ENCODE measurements around the gene RIC1. TPM values are rescaled to one million over a fixed set of nuclear protein-coding genes. Genes with fewer than 3 reads are reported as not detected.

Gene RIC1
- total and polyA plus RNA-seq, 2 of the 8 experiments (the other 6 are each of a cell fraction or from before 2014, with no cell fraction given), result 10.7 to 24.5 TPM

DNA sequence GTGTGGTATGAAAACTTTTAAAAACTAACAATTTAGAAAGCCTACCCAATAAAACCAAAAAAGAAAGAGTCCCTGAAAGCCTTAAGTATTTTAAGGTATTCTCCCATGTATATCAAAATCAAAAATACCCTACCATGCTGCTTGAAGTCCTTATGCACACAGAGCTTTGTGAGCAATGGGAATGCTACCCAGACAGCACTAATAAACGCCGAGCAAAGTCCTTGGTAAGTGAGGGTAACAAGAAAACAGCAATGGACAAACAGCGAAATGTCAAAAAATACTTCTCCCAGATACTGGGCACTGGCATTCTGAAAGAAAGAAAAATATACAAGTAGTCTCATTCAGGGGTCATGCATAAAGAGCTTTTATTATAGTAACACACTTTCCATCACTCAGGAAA lies 176.6 kb downstream of the RIC1 start:
- Histone ChIP-seq H3K36me3 (ENCODE audit: control insufficient read depth in 2 of 4, insufficient read depth in 4 of 4, low read length in 3 of 4) (peaks cover 0 to 4% (median 0%) of the 10 kb centered on the region in 4 experiments; a peak in 3 of 8 replicates), H2BK20ac (ENCODE audit: low read length) (no peak overlapping the region), H3K9ac (replicated peaks in 1 of 4; ENCODE audit: extremely low read depth in 1 of 4, low read depth in 3 of 4, low read length in 3 of 4) (no peak overlapping the region), H3K4me1 (replicated peaks in 1 of 4; ENCODE audit: control insufficient read depth in 3 of 4, insufficient read depth in 4 of 4, low read length in 3 of 4) (no peaks in the 10 kb centered on the region), H3K27me3 (replicated peaks in 1 of 4; ENCODE audit: control insufficient read depth in 3 of 4, extremely low read depth in 1 of 4, insufficient read depth in 3 of 4, low read length in 3 of 4) (no peaks in the 10 kb centered on the region), H3K14ac (ENCODE audit: insufficient read length) (no peak overlapping the region), H2AK5ac (ENCODE audit: low read depth, low read length) (no peak overlapping the region), H2AFZ (ENCODE audit: low read length) (no peak overlapping the region), H4K5ac (ENCODE audit: insufficient read length, low read depth, low read length) (no peak overlapping the region), H4K20me1 (replicated peaks in 1 of 2; ENCODE audit: control insufficient read depth in 1 of 2, insufficient read depth in 2 of 2, low read length in 2 of 2) (no peaks in the 10 kb centered on the region), H3K18ac (ENCODE audit: extremely low read depth, low read length) (no peak overlapping the region), H3K4me3 (ENCODE audit: extremely low read depth in 1 of 4, insufficient read depth in 2 of 4, low read depth in 3 of 4, low read length in 4 of 4) (no peak overlapping the region), H3K79me1 (ENCODE audit: low read depth, low read length) (no peaks in the 10 kb centered on the region), H2BK15ac (ENCODE audit: low read length) (no peak overlapping the region), H4K91ac (replicated peaks; ENCODE audit: insufficient read length, low read length) (no peak overlapping the region), H3K79me2 (ENCODE audit: control insufficient read depth in 1 of 2, insufficient read depth in 2 of 2, low read length in 2 of 2) (no peaks in the 10 kb centered on the region), H4K8ac (ENCODE audit: extremely low read depth, insufficient read depth, low read length) (no peak overlapping the region), H3K27ac (ENCODE audit: low read depth, low read length) (no peak overlapping the region), H2BK120ac (replicated peaks; ENCODE audit: low read depth, low read length) (no peak overlapping the region), H3K9me3 (ENCODE audit: insufficient read depth in 2 of 2, low read depth in 1 of 2, low read length in 1 of 2) (no peaks in the 10 kb centered on the region), H3K56ac (replicated peaks; ENCODE audit: insufficient read length, low read depth, low read length) (no peak overlapping the region), H3K23me2 (ENCODE audit: low read depth, low read length) (no peaks in the 10 kb centered on the region), H2BK12ac (ENCODE audit: low read depth, low read length) (no peak overlapping the region), H3K4ac (replicated peaks; ENCODE audit: insufficient read length, low read depth, low read length) (no peak overlapping the region), H3K4me2 (ENCODE audit: insufficient read depth in 1 of 2, low read depth in 2 of 2, low read length in 2 of 2) (no peak overlapping the region), H3K23ac (ENCODE audit: insufficient read length) (no peak overlapping the region), H2BK5ac (ENCODE audit: low read depth, low read length) (no peak overlapping the region)
- 78% methylated on average over 3 of the region's 3 CpGs; no CpG with 5 or more reads in 1 of the 2 experiments for WGBS, 2 experiments (ENCODE audit: extremely low coverage in 1 of 2, insufficient coverage in 1 of 2, insufficient read length in 1 of 2, insufficient replicate concordance in 2 of 2, low coverage in 1 of 2, low lambda C conversion rate in 2 of 2, missing lambda C conversion rate in 1 of 2)
- ChIA-PET CTCF (ENCODE audit: partially characterized antibody) (no interaction called here), POLR2A (ENCODE audit: partially characterized antibody) (no interaction called here)
- FAIRE-seq (no peak), DNase-seq (ENCODE audit: low read depth in 1 of 2, low spot score in 2 of 2) (no peak)
- TF ChIP-seq NANOG (IDR thresholded peaks at IDR 0.05; ENCODE audit: insufficient read depth, low read depth, low read length, poor library complexity, severe bottlenecking), result no peak
- TF ChIP-seq SP2 (IDR thresholded peaks at IDR 0.05; ENCODE audit: low read length), result no peak
- TF ChIP-seq, protein P1, sequence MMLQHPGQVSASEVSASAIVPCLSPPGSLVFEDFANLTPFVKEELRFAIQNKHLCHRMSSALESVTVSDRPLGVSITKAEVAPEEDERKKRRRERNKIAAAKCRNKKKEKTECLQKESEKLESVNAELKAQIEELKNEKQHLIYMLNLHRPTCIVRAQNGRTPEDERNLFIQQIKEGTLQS (IDR thresholded peaks at IDR 0.05; ENCODE audit: insufficient read depth, low read depth, low read length), result no peak
- no peak for TF ChIP-seq ASH2L (IDR thresholded peaks at IDR 0.05; ENCODE audit: low read length)
- no peak for TF ChIP-seq TAF1 (IDR thresholded peaks at IDR 0.05; ENCODE audit: low read depth, low read length)
- TF ChIP-seq, protein P2, sequence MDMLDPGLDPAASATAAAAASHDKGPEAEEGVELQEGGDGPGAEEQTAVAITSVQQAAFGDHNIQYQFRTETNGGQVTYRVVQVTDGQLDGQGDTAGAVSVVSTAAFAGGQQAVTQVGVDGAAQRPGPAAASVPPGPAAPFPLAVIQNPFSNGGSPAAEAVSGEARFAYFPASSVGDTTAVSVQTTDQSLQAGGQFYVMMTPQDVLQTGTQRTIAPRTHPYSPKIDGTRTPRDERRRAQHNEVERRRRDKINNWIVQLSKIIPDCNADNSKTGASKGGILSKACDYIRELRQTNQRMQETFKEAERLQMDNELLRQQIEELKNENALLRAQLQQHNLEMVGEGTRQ (IDR thresholded peaks at IDR 0.05; ENCODE audit: low read length), result no peak
- TF ChIP-seq CEBPB (IDR thresholded peaks at IDR 0.05; ENCODE audit: low read depth, low read length), result no peak
- TF ChIP-seq, protein P3, sequence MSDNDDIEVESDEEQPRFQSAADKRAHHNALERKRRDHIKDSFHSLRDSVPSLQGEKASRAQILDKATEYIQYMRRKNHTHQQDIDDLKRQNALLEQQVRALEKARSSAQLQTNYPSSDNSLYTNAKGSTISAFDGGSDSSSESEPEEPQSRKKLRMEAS (IDR thresholded peaks at IDR 0.05), result no peak
- no peak for TF ChIP-seq RBBP5 (IDR thresholded peaks at IDR 0.05; ENCODE audit: borderline replicate concordance, low read depth, low read length)
- no peak for TF ChIP-seq NRF1 (IDR thresholded peaks at IDR 0.05; ENCODE audit: low read depth, low read length)
- no peak for TF ChIP-seq BACH1 (IDR thresholded peaks at IDR 0.05; ENCODE audit: low read length)
- TF ChIP-seq SP4 (IDR thresholded peaks at IDR 0.05; ENCODE audit: low read length), result no peak
